ENCODE measurements around the gene FOXE3. TPM values are rescaled to one million over a fixed set of nuclear protein-coding genes. Genes with fewer than 3 reads are reported as not detected.

The FOXE3 gene
- total RNA-seq, 1 experiment from 2014 or later, result not detected

GRCh38 chr1:47436304-47436978, 20.4 kb downstream of the FOXE3 start:
- H2AFZ ChIP-seq (ENCODE audit: low read length), result peak overlapping the region; percentile 77
- intact Hi-C loops (cut with micrococcal nuclease), result loop anchor here (5.0 to 10.0 kb wide), 2 partner anchors 128 to 491 kb away; no protein-coding TSS in a partner anchor
- no peaks in the 10 kb centered on the region for H3K79me2 ChIP-seq (ENCODE audit: low read length)
- no peak for TF ChIP-seq EZH2phosphoT487 (IDR thresholded peaks at IDR 0.05; ENCODE audit: borderline replicate concordance, low read length)
- TF ChIP-seq CTCF (conservative IDR thresholded peaks at IDR 0.05; ENCODE audit: low read depth, low read length), result peak; percentile 93
- no peak overlapping the region for H3K27ac ChIP-seq (ENCODE audit: low read length)
- DNase-seq (peak; percentile 79), ATAC-seq (peak; percentile 39)
- H3K4me3 ChIP-seq (ENCODE audit: low read length), result peak overlapping the region; percentile 77
- CTCF ChIA-PET, result interaction anchor here (1.1 to 2.6 kb wide), 2 partner anchors 273 to 290 kb away, joined by 3 to 29 read pairs; no protein-coding TSS in a partner anchor
- POLR2A ChIA-PET (ENCODE audit: unreplicated experiment), result no interaction called here
- no peaks in the 10 kb centered on the region for H3K27me3 ChIP-seq (ENCODE audit: low read length)
- TSS peak; percentile 37 for BruUV-seq (replicated peaks)
- no peaks in the 10 kb centered on the region for H3F3A ChIP-seq (ENCODE audit: low read length, unreplicated experiment)
- peak overlapping the region; percentile 94 for H3K4me2 ChIP-seq (ENCODE audit: low read length)
- peak overlapping the region; percentile 71 for H3K9ac ChIP-seq (ENCODE audit: low read length)
- H3K4me1 ChIP-seq (ENCODE audit: insufficient read depth, low read length), result peaks cover 12% of the 10 kb centered on the region; the same call in 1 of the 2 replicates
- no peaks in the 10 kb centered on the region for H3K9me3 ChIP-seq (ENCODE audit: low read length)
- no peaks in the 10 kb centered on the region for H4K20me1 ChIP-seq (ENCODE audit: low read length)
- H3K9me2 ChIP-seq (replicated peaks; ENCODE audit: low read length), result no peaks in the 10 kb centered on the region
- no peaks in the 10 kb centered on the region for H3K36me3 ChIP-seq (ENCODE audit: low read depth, low read length)

GRCh38 chr1:47436979-47437446, 20.9 kb downstream of the FOXE3 start:
- Histone ChIP-seq H3K4me3 (ENCODE audit: low read length) (peak overlapping the region; percentile 77), H3K36me3 (ENCODE audit: low read depth, low read length) (no peaks in the 10 kb centered on the region), H3K27me3 (ENCODE audit: low read length) (no peaks in the 10 kb centered on the region), H3K27ac (ENCODE audit: low read length) (no peak overlapping the region), H3K9me2 (replicated peaks; ENCODE audit: low read length) (no peaks in the 10 kb centered on the region), H3K79me2 (ENCODE audit: low read length) (no peaks in the 10 kb centered on the region), H3K4me2 (ENCODE audit: low read length) (peak overlapping the region; percentile 94), H3K4me1 (ENCODE audit: insufficient read depth, low read length) (peaks cover 12% of the 10 kb centered on the region; the same call in 1 of the 2 replicates), H2AFZ (ENCODE audit: low read length) (peak overlapping the region; percentile 77), H3F3A (ENCODE audit: low read length, unreplicated experiment) (no peaks in the 10 kb centered on the region), H3K9ac (ENCODE audit: low read length) (peak overlapping the region; percentile 71), H3K9me3 (ENCODE audit: low read length) (no peaks in the 10 kb centered on the region), H4K20me1 (ENCODE audit: low read length) (no peaks in the 10 kb centered on the region)
- ChIA-PET CTCF (interaction anchor here (0.7 to 2.6 kb wide), 16 partner anchors 12 to 289 kb away, joined by 3 to 29 read pairs (median 8); partner anchors contain the start of genes CMPK1 and STIL), POLR2A (ENCODE audit: unreplicated experiment) (interaction anchor here (0.6 kb wide), 1 partner anchor 12 kb away, joined by 5 read pairs; no protein-coding TSS in a partner anchor)
- TF ChIP-seq CTCF (conservative IDR thresholded peaks at IDR 0.05; ENCODE audit: low read depth, low read length) (no peak), EZH2phosphoT487 (IDR thresholded peaks at IDR 0.05; ENCODE audit: borderline replicate concordance, low read length) (no peak), EZH2 (IDR thresholded peaks at IDR 0.05; ENCODE audit: low read length, unreplicated experiment) (no peak)
- DNase-seq (peak; percentile 24), ATAC-seq (peak; percentile 25)
- intact Hi-C loops (cut with micrococcal nuclease), result loop anchor here (1.0 to 10.0 kb wide), 4 partner anchors 128 to 490 kb away; no protein-coding TSS in a partner anchor
- BruUV-seq (replicated peaks), result no TSS peak

Measured in PC-3 (cell line).